GM13977 (cell line): ENCODE data around the gene AHSG.

Experiments
- DNase-seq: peaks from one replicate; pipeline ENCODE4 v3.0.0; 2012; ENCODE audit warnings: low spot score
- CTCF ChIP-seq: IDR thresholded peaks from 2 replicates; pipeline ENCODE4 v1.5.1; 2012; ENCODE audit warnings: mild to moderate bottlenecking, control low read depth; ENCODE audit not compliant: insufficient read depth; ENCODE audit errors: extremely low read depth, missing control alignments
- in situ Hi-C: fragments of 300-500 bp; cut with MboI; formaldehyde crosslinking; loops from one replicate; pipeline ENCODE4 v1.12.0; 2022; ENCODE audit warnings: low sequenced_read_pairs, low pct_unique_long_range_greater_than_20kb, mixed read lengths, inconsistent platforms; ENCODE audit not compliant: unreplicated experiment

Gene AHSG

DNA sequence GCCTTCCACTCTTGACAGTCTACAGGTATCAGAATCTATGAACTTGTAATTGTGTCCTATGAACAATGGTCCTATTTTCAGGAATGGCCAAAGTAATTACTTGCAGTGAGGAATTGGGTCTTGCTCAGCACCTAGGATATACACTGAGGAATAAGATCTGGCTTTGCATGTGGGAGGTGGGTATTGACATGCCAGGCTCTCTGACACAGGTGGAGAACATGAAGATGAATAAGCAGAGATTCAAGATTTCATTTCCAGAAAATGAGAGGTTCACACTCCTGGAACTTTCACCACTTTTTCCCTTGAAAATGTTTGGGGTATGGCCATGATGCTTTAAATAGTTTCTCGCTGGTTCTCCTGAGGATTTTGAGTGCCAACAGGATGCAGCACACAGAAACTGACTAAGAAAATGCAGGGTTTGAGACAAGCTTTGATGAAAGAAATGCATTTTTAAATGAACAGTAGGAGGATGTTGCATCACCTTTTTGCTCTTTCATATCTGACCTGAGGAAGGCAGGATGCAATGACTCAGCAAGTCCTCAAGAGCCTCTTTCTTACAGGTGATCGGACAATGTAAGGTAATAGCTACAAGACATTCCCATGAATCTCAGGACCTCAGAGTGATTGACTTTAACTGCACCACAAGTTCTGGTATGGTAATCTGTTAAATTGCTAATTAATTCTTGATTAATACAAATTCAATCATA, 56.7 kb downstream of the AHSG start:
- no peak for DNase-seq
- in situ Hi-C loops = no loop called here
- no peak for TF ChIP-seq CTCF

- no peak for TF ChIP-seq CTCF
- no peak for DNase-seq
Measured at GRCh38 chr3:186670155-186670554, 57.3 kb downstream of the AHSG start.

More at GRCh38 chr3:186670155-186670554, 57.3 kb downstream of the AHSG start:
- in situ Hi-C loops = no loop called here
